RWPE2 (cell line): Measurements from ENCODE around the gene ZNF83.

Experiments used
- ATAC-seq: fragments of 200-7000 bp; cut with Tn5 transposase; 3 replicates; pipeline ENCODE4 v1.9.1; 2021; ENCODE audit warnings: low read depth
- DNase-seq: peaks from one replicate; pipeline ENCODE4 v3.0.0-alpha.2; 2020; ENCODE audit warnings: low spot score
- H3K27ac ChIP-seq: fragments of 450-650 bp; 2 replicates; pipeline ENCODE4 v1.5.1; 2017; ENCODE audit warnings: mild to moderate bottlenecking; ENCODE audit not compliant: poor library complexity, severe bottlenecking
- H3K27me3 ChIP-seq: fragments of 250-450 bp; sonication (Bioruptor Pico); 2 replicates; pipeline ENCODE4 v1.5.1; 2021; ENCODE audit warnings: mild to moderate bottlenecking, moderate library complexity; ENCODE audit not compliant: insufficient read depth, poor library complexity, severe bottlenecking
- H3K36me3 ChIP-seq: fragments of 250-450 bp; sonication (Bioruptor Pico); 2 replicates; pipeline ENCODE4 v1.5.1; 2020; ENCODE audit warnings: low read depth, mild to moderate bottlenecking, moderate library complexity
- H3K4me1 ChIP-seq: fragments of 250-450 bp; sonication (Bioruptor Pico); 2 replicates; pipeline ENCODE4 v1.5.1; 2021; ENCODE audit warnings: mild to moderate bottlenecking, moderate library complexity; ENCODE audit not compliant: insufficient read depth, poor library complexity, severe bottlenecking
- H3K4me3 ChIP-seq: fragments of 250-450 bp; sonication (Bioruptor Pico); 2 replicates; pipeline ENCODE4 v1.5.1; 2021; ENCODE audit warnings: mild to moderate bottlenecking, moderate library complexity; ENCODE audit not compliant: severe bottlenecking
- H3K9me3 ChIP-seq: fragments of 250-450 bp; sonication (Bioruptor Pico); 2 replicates; pipeline ENCODE4 v1.5.1; 2021; ENCODE audit warnings: mild to moderate bottlenecking, moderate library complexity; ENCODE audit not compliant: severe bottlenecking
- CTCF ChIP-seq: fragments of 450-650 bp; IDR thresholded peaks from one replicate; pipeline ENCODE4 v1.5.1; 2017; ENCODE audit warnings: mild to moderate bottlenecking, moderate library complexity; ENCODE audit not compliant: poor library complexity, severe bottlenecking

The ZNF83 gene

GRCh38 chr19:52659013-52659412 lies 20.9 kb upstream of the ZNF83 start:
- TF ChIP-seq CTCF: no peak
- peaks cover 40% of the 10 kb centered on the region for H3K36me3 ChIP-seq
- H3K27me3 ChIP-seq: no peaks in the 10 kb centered on the region
- no peak overlapping the region for H3K27ac ChIP-seq
- no peak for ATAC-seq
- peaks cover 10% of the 10 kb centered on the region for H3K4me1 ChIP-seq
- H3K4me3 ChIP-seq: no peak overlapping the region
- no peak for DNase-seq
- H3K9me3 ChIP-seq: no peaks in the 10 kb centered on the region

DNA sequence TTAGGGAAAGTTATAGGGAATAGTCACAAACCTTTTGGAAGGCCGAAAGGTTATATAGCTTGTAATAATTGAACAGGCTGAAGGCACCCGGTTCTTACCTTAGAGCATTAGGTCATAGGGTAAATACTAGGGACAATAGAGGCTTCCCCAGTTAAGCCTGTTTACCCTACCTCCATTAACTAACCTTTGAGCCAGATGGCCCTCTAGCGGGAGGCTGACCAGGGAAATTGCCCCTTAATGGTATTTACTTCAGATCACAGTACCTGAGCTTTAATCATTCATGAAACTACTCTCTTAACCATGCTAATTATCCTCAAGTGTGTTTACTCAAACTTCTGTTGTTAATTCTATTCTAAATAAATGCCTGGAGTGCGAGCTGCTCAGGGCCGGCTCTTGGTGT lies 20.4 kb upstream of the ZNF83 start:
- Histone ChIP-seq H3K4me1 (peaks cover 10% of the 10 kb centered on the region), H3K9me3 (no peaks in the 10 kb centered on the region), H3K36me3 (peaks cover 44% of the 10 kb centered on the region), H3K27ac (no peak overlapping the region), H3K27me3 (no peaks in the 10 kb centered on the region), H3K4me3 (no peak overlapping the region)
- ATAC-seq (no peak), DNase-seq (no peak)
- TF ChIP-seq CTCF: no peak

GRCh38 chr19:52653161-52653560 lies 15.0 kb upstream of the ZNF83 start:
- H3K27me3 ChIP-seq: no peaks in the 10 kb centered on the region
- DNase-seq (no peak), ATAC-seq (no peak)
- no peak overlapping the region for H3K4me3 ChIP-seq
- no peaks in the 10 kb centered on the region for H3K9me3 ChIP-seq
- TF ChIP-seq CTCF: no peak
- H3K4me1 ChIP-seq: no peaks in the 10 kb centered on the region
- H3K36me3 ChIP-seq: peaks cover 37% of the 10 kb centered on the region
- no peak overlapping the region for H3K27ac ChIP-seq

GRCh38 chr19:52651956-52652355 lies 13.8 kb upstream of the ZNF83 start:
- Histone ChIP-seq H3K27ac (no peak overlapping the region), H3K36me3 (peaks cover 37% of the 10 kb centered on the region), H3K9me3 (no peaks in the 10 kb centered on the region), H3K4me1 (no peaks in the 10 kb centered on the region), H3K4me3 (no peak overlapping the region), H3K27me3 (no peaks in the 10 kb centered on the region)
- DNase-seq (no peak), ATAC-seq (no peak)
- no peak for TF ChIP-seq CTCF

- no peak overlapping the region for H3K27ac ChIP-seq
Measured at GRCh38 chr19:52648336-52649016, 10.3 kb upstream of the ZNF83 start.

More at GRCh38 chr19:52648336-52649016, 10.3 kb upstream of the ZNF83 start:
- no peaks in the 10 kb centered on the region for H3K9me3 ChIP-seq
- ATAC-seq: no peak
- peaks cover 16% of the 10 kb centered on the region for H3K36me3 ChIP-seq
- no peaks in the 10 kb centered on the region for H3K27me3 ChIP-seq
- DNase-seq: no peak
- no peaks in the 10 kb centered on the region for H3K4me1 ChIP-seq
- no peak overlapping the region for H3K4me3 ChIP-seq
- no peak for TF ChIP-seq CTCF
